OCI-LY3 (cell line): ENCODE results near the gene CTXN2.

Experiments used
- H2AFZ ChIP-seq: fragments of 200-600, 300-600 bp; shearing (Covaris generic); 2 replicates; pipeline ENCODE4 v1.6.0; 2014; ENCODE audit warnings: antibody characterized with exemption, low read depth, low read length
- H3K27ac ChIP-seq: fragments of 200-600, 300-600 bp; sonication (generic); 2 replicates; pipeline ENCODE4 v1.5.1; 2014; ENCODE audit warnings: mild to moderate bottlenecking, low read length, moderate library complexity, mixed read lengths
- H3K27me3 ChIP-seq: fragments of 200-600, 300-600 bp; sonication (generic); 2 replicates; pipeline ENCODE4 v1.6.1; 2014; ENCODE audit warnings: low read depth, low read length, mixed read lengths
- H3K36me3 ChIP-seq: fragments of 200-600, 300-600 bp; sonication (generic); replicated peaks from 2 replicates; pipeline ENCODE3; 2014; ENCODE audit warnings: low read depth, low read length, mixed read lengths
- H3K4me1 ChIP-seq: fragments of 300-600, 200-600 bp; sonication (generic); 2 replicates; pipeline ENCODE4 v1.6.1; 2014; ENCODE audit warnings: low read length, mixed read lengths
- H3K4me2 ChIP-seq: fragments of 200-600, 300-600 bp; sonication (generic); 2 replicates; pipeline ENCODE4 v1.6.1; 2014; ENCODE audit warnings: low read length, mixed read lengths
- H3K4me3 ChIP-seq: fragments of 300-600, 200-600 bp; sonication (generic); 2 replicates; pipeline ENCODE4 v1.5.1; 2014; ENCODE audit warnings: antibody characterized with exemption, mild to moderate bottlenecking, low read length, moderate library complexity
- H3K79me2 ChIP-seq: fragments of 300-600, 200-600 bp; shearing (Covaris generic); 2 replicates; pipeline ENCODE4 v1.6.1; 2014; ENCODE audit warnings: mild to moderate bottlenecking, low read length, mixed read lengths
- H3K9ac ChIP-seq: fragments of 300-600, 200-600 bp; shearing (Covaris generic); 2 replicates; pipeline ENCODE4 v1.6.0; 2014; ENCODE audit warnings: mild to moderate bottlenecking, low read length, moderate library complexity
- H3K9me3 ChIP-seq: fragments of 200-600, 300-600 bp; shearing (Covaris generic); 2 replicates; pipeline ENCODE4 v1.6.1; 2014; ENCODE audit warnings: low read length, mixed read lengths; ENCODE audit not compliant: insufficient read depth
- H4K20me1 ChIP-seq: fragments of 200-600, 300-600 bp; sonication (generic); 2 replicates; pipeline ENCODE4 v1.6.1; 2016; ENCODE audit warnings: low read length, mixed read lengths; ENCODE audit not compliant: insufficient read depth
- EZH2phosphoT487 ChIP-seq: fragments of 200-600 bp; shearing (Covaris generic); IDR thresholded peaks from 2 replicates; pipeline ENCODE4 v1.6.1; 2018; ENCODE audit warnings: antibody characterized with exemption, mixed run types, low read depth
- TF ChIP-seq, protein P1 (sequence below): fragments of 200-600, 300-600 bp; sonication (generic); IDR thresholded peaks from 2 replicates; pipeline ENCODE4 v1.5.1; 2014; ENCODE audit warnings: antibody characterized with exemption, low read length, low read depth

The CTXN2 gene

DNA sequence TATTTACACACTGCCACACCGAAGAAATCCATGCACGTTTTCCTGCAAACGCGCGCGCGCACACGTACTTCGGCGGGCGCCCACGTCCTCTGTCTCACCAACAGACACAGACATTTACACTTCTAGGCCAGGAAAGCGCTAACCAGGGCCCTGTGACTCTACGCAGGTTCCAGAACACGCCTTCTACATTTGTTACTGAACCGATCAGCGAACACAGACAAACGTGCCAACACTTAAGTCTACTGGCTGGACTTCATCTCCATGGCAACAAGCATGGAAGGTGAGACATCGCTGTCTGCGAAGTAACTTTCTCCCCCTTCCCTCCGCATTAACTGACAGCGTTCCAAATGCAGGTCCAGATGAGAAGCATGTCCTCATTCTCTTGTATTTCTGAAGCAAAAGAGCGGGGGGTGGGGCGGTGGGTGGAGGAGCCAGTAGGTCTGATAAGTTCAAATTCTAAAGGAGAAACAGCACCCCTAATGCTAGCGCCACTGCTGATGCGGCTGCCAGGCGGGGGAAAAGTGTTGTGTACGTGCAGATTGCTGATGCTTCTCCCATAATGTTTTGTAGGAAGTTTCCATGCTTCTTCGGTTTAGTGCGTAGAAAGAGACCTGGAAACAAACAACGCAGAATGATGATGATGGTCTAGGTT, at the start of gene CTXN2:
CTXN2 (plus strand) TSS at position 92 of the 652 bp plus-strand sequence. CDS start 9,636 bp downstream, outside the sequence.
- Histone ChIP-seq H3K4me2 (no peak within 1 kb of the TSS), H3K9me3 (no peaks in the 10 kb centered on the region), H2AFZ (no peak within 1 kb of the TSS), H3K36me3 (no peaks in the 10 kb centered on the region), H3K79me2 (no peaks in the 10 kb centered on the region), H3K27ac (no peak within 1 kb of the TSS), H3K4me1 (no peaks in the 10 kb centered on the region), H4K20me1 (no peaks in the 10 kb centered on the region), H3K9ac (no peak within 1 kb of the TSS), H3K27me3 (no peaks in the 10 kb centered on the region; the same call in 1 of the 2 replicates), H3K4me3 (no peak within 1 kb of the TSS)
- TF ChIP-seq EZH2phosphoT487 = no peak
- TF ChIP-seq, protein P1, sequence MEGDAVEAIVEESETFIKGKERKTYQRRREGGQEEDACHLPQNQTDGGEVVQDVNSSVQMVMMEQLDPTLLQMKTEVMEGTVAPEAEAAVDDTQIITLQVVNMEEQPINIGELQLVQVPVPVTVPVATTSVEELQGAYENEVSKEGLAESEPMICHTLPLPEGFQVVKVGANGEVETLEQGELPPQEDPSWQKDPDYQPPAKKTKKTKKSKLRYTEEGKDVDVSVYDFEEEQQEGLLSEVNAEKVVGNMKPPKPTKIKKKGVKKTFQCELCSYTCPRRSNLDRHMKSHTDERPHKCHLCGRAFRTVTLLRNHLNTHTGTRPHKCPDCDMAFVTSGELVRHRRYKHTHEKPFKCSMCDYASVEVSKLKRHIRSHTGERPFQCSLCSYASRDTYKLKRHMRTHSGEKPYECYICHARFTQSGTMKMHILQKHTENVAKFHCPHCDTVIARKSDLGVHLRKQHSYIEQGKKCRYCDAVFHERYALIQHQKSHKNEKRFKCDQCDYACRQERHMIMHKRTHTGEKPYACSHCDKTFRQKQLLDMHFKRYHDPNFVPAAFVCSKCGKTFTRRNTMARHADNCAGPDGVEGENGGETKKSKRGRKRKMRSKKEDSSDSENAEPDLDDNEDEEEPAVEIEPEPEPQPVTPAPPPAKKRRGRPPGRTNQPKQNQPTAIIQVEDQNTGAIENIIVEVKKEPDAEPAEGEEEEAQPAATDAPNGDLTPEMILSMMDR = no peak

DNA sequence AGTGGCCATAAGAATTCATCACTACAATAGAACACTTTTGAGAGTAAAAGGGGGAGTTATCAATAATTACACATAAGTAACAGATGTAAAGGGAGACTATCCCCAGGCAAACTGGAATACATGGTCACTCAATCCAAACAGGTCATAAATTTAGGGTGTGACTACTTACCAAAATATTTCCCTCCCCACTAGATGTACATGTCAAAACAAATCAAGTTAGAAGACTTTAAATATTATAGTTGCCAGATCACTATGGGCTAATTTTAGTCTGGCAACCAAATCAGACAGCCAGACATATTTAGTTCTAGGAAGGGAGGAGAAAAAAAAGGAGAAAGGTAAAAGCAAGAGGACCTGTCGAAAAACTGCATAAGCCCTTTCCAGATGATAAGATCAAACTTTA, 47.6 kb upstream of the CTXN2 start:
- H3K9ac ChIP-seq = no peak overlapping the region
- no peak overlapping the region for H3K4me2 ChIP-seq
- peaks cover 13% of the 10 kb centered on the region for H3K4me1 ChIP-seq
- no peak overlapping the region for H2AFZ ChIP-seq
- H3K4me3 ChIP-seq = no peak overlapping the region
- TF ChIP-seq EZH2phosphoT487 = no peak
- TF ChIP-seq, protein P1 = no peak
- H3K9me3 ChIP-seq = no peaks in the 10 kb centered on the region
- H3K79me2 ChIP-seq = no peaks in the 10 kb centered on the region
- H4K20me1 ChIP-seq = no peaks in the 10 kb centered on the region
- no peaks in the 10 kb centered on the region for H3K27me3 ChIP-seq
- peaks cover 5% of the 10 kb centered on the region for H3K36me3 ChIP-seq
- H3K27ac ChIP-seq = no peak overlapping the region

DNA sequence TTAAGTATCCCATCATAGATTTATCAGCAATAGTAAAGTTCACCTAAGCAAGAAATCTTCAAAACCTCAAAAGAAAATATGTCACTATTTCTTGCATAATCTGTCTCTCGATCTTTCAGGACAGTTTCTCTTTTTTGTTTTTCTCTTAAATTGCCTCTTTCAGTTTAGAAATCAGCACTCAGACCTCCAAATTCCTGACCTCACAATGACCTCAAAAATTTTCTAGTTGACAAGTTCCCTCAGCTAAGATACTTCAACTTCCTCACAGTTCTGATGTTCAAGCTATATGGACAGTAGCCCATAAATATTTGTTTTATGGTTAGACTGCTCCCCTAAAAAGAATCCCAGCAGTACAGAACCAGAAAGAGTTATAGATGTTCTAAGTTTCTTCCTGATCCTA, 46.6 kb upstream of the CTXN2 start:
- TF ChIP-seq, protein P1 = no peak
- no peak for TF ChIP-seq EZH2phosphoT487
- Histone ChIP-seq H3K9ac (no peak overlapping the region), H3K9me3 (no peaks in the 10 kb centered on the region), H3K36me3 (peaks cover 5% of the 10 kb centered on the region), H3K27ac (no peak overlapping the region), H3K79me2 (no peaks in the 10 kb centered on the region), H2AFZ (no peak overlapping the region), H3K4me3 (no peak overlapping the region), H4K20me1 (no peaks in the 10 kb centered on the region), H3K4me2 (peak overlapping the region; percentile 20), H3K4me1 (peaks cover 13% of the 10 kb centered on the region), H3K27me3 (no peaks in the 10 kb centered on the region)

DNA sequence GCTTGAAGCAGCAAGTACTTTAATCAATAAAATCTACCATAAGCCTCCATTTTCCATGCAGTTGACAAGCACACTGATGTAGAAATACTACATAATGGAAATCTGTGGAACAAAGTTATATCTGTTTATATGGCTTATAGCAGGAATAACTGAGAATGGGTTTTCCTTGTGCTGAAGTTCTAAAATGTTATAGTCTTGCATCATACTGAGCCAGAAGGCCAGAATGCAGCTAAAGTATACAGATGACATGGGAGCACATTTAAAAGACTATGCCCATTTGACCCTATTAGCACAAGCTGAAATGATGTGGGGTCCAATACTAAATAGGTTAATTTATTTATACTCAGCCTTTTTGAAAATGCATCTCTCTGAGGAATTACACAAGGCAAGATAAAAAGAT, 45.5 kb upstream of the CTXN2 start:
- peaks cover 5% of the 10 kb centered on the region for H3K36me3 ChIP-seq
- TF ChIP-seq EZH2phosphoT487 = no peak
- H2AFZ ChIP-seq = no peak overlapping the region
- no peak overlapping the region for H3K9ac ChIP-seq
- H3K4me3 ChIP-seq = no peak overlapping the region
- no peaks in the 10 kb centered on the region for H3K79me2 ChIP-seq
- no peaks in the 10 kb centered on the region for H3K27me3 ChIP-seq
- H3K4me2 ChIP-seq = no peak overlapping the region
- H3K9me3 ChIP-seq = no peaks in the 10 kb centered on the region
- no peak overlapping the region for H3K27ac ChIP-seq
- H3K4me1 ChIP-seq = peaks cover 13% of the 10 kb centered on the region
- H4K20me1 ChIP-seq = no peaks in the 10 kb centered on the region
